GM08714 (cell line): ENCODE results near the gene ACTL6A.

Experiments used
- H3K4me3 ChIP-seq: fragments of 200-500 bp; sonication (Bioruptor generic); 2 replicates; pipeline ENCODE4 v1.5.1; 2014; ENCODE audit warnings: mild to moderate bottlenecking, low read length, inconsistent platforms
- ZNF274 ChIP-seq: IDR thresholded peaks from 2 replicates; pipeline ENCODE4 v1.6.1; 2012; ENCODE audit warnings: mild to moderate bottlenecking, low read depth, low read length

The ACTL6A gene

GRCh38 chr3:179551349-179552105 is 11.2 kb upstream of the ACTL6A start:
- no peak overlapping the region for H3K4me3 ChIP-seq
- TF ChIP-seq ZNF274, result no peak

DNA sequence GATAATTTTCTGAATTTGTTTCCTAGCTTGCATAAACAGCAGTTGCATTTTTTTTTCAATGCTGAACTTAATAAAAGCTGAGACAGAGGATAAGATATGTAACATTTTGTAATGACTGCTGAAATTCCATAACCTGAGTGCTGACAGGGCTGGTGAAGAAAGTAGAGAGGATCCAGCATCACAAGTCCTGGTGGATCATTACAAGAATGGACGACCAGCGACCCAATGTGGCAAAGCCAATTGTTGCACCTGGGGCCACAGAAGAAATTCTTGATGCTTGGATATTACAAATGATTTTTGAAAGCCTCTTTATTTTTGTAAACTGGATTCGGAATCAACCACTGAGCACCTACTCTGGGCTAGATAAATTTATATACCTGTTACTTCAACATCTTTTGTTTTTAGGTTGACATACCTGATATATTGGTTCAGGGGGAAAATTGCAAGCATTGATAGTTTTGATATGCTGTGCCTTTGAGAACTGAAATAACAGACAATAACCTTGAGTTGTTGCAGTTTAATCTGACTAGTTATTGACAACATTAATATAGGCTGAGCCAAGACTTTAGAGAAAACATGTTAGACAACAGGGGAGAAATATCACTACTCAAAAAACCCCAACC is 3.9 kb upstream of the ACTL6A start:
- H3K4me3 ChIP-seq, result no peak overlapping the region
- no peak for TF ChIP-seq ZNF274

DNA sequence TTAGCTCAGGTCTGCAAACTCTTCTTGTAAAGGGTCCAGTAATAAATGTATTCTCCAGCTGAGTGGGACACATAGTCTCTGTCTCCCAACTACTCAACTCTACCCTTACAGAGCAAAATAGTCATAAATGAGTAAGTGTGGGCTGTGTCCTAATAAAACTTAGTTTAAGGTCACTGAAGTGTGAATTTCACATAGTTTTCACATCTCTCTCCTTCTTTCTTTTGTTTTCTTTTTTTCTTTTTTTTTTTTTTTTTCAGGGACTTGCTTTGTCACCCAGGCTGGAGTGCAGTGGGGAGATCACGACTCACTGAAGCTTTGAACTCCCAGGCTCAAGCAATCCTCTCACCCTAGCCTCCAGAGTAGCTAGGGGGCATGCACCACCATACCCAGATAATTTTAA is 1.9 kb upstream of the ACTL6A start:
- no peak for TF ChIP-seq ZNF274

GRCh38 chr3:179563271-179563783 is 601 bp downstream of the ACTL6A start:
- H3K4me3 ChIP-seq, result peak overlapping the region; percentile 75

More for the DNA sequence above, 1.9 kb upstream of the ACTL6A start:
- H3K4me3 ChIP-seq, result no peak overlapping the region

GRCh38 chr3:179565496-179565895 is 2.8 kb downstream of the ACTL6A start:
- H3K4me3 ChIP-seq, result no peak overlapping the region
- no peak for TF ChIP-seq ZNF274

More at GRCh38 chr3:179563271-179563783, 601 bp downstream of the ACTL6A start:
- no peak for TF ChIP-seq ZNF274

DNA sequence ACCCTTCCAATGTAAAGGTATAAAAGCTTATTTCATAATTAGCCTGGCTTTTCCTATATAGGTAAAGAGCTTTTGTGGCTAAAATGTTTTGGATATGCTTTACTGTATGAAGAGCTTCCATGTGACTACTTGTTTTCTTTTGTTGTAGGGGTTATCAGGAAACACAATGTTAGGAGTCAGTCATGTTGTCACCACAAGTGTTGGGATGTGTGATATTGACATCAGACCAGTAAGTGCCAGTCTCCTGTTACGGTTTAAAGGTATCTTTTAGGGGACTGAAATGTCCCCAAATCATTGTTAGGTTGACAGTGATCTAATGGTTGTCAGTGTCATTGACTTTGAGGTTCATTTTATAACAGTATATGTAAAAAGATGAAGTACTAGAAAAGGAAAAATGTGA is 18.3 kb downstream of the ACTL6A start:
- no peak overlapping the region for H3K4me3 ChIP-seq
- no peak for TF ChIP-seq ZNF274

GRCh38 chr3:179589143-179589542 is 26.4 kb downstream of the ACTL6A start:
- H3K4me3 ChIP-seq, result no peak overlapping the region
- no peak for TF ChIP-seq ZNF274

DNA sequence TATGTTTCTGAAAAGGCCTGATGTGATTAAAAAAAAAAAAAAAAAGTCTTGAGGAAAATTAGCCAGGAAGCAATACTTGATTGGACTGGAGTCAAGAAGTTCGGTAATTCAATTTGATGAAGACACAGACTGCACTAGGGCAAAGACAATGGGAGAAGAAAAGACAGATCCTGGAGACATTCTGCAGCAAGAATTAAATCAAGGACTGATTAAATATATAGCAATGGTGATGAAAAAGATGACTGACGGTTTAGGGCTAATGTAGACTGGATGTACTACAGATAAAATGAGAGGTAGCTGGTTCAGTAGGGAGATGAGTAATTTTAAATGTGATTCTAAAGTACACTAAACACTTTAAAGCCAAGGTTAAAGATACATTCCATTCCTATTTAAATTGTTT is 27.9 kb downstream of the ACTL6A start:
- TF ChIP-seq ZNF274, result no peak
- H3K4me3 ChIP-seq, result no peak overlapping the region

GRCh38 chr3:179591313-179591712 is 28.6 kb downstream of the ACTL6A start:
- no peak for TF ChIP-seq ZNF274
- H3K4me3 ChIP-seq, result no peak overlapping the region

GRCh38 chr3:179599531-179599930 is 36.8 kb downstream of the ACTL6A start:
- no peak for TF ChIP-seq ZNF274
- no peak overlapping the region for H3K4me3 ChIP-seq

- H3K4me3 ChIP-seq, result peak overlapping the region; percentile 87
- no peak for TF ChIP-seq ZNF274
Observed at GRCh38 chr3:179603321-179603720, 40.6 kb downstream of the ACTL6A start.

DNA sequence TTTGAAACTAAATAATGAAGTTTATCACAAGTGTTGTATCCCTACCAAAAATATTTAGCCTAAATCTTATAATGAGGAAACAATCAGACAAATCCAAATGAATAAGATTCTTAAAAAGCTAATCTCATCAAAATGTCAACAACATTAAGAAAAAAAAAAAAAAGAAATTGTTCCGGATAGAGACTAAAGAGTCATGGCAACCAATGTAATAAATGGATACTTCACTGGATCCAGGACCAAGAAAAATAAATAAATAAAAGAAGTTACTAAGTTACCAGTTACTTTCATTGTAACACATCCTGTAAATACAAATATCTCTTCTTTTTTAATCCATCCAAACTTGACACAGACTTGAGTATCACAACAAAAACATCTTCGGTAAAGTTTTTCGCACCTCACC is 41.1 kb downstream of the ACTL6A start:
- no peak for TF ChIP-seq ZNF274
- peak overlapping the region; percentile 87 for H3K4me3 ChIP-seq

- peak within 1 kb of the TSS; percentile 87 for H3K4me3 ChIP-seq
- TF ChIP-seq ZNF274, result no peak
Observed at GRCh38 chr3:179604321-179605078, 41.8 kb downstream of the ACTL6A start, which contains the start of the genes MRPL47 and NDUFB5. Gene MRPL47, minus strand, starts transcription at chr3:179604638. Its CDS starts 14 bp downstream, at chr3:179604624. Gene NDUFB5, plus strand, starts transcription at chr3:179604794. Its CDS starts 22 bp downstream, at chr3:179604816.

DNA sequence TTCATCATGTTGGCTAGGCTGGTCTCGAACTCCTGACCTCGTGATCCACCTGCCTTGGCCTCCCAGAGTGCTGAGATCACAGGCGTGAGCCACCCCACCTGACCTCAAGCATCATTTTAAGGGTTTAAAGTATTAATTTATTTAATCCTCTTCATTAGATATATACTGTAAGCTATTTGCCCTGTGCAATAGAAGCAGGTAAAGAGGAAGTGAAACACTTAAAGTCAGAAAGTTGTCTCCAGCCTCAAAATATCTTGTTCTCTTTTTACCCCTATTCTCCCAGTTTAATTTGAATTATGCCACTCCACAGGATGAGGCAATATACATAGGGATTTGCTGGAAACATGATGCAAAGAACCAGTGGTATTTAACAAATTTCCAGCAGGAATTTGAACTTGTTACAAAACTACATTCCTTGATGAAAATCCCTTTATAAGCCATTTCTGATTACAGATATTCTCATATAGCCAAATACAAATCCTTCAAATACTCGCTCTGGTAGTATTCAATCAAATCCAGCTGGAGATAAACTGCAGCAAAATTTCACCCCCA is 43.9 kb downstream of the ACTL6A start:
- no peak for TF ChIP-seq ZNF274
- H3K4me3 ChIP-seq, result no peak overlapping the region; the same call in 1 of the 2 replicates
